Measurements from ENCODE around the gene SFT2D1.

The SFT2D1 gene

DNA sequence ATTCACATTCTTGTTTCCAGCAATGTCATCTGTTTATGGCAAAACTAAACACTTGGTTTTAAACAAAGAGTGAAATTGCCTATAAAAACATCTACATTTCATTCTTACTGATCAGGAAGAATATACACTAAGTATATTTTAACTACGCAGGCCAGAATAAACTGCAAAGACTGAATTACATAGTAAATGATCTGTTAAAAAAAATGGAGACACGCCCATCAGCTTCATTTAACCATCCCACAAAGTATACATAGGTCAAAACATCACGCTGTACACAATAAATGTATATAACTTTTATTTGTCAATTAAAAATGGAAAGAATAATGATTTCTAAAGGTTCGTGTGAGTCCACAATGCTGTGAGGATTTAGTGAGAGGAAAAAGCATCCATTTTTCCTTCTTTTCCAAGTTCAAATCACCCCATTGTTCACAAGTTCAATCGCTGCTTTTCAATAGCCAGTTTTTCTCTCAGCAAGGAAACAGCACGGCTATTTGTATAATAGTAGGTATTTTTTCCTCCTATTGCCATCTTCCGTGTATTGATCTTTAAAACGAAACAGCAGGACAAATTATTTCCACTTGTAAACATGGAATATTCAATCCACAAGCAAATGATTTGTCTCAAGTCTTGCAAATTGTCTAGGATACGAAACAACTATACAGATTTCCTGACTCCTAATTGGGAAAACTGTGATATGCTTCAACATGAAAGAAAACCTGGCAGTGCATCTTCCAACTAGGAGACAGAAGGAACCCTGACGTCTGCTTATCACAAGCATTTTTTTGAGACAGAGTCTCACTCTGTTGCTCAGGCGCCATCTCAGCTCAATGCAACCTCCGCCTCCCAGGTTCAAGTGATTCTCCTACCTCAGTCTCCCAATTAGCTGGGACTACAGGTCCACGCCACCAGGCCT lies 10.6 kb downstream of the SFT2D1 start:
- no peak for DNase-seq

DNA sequence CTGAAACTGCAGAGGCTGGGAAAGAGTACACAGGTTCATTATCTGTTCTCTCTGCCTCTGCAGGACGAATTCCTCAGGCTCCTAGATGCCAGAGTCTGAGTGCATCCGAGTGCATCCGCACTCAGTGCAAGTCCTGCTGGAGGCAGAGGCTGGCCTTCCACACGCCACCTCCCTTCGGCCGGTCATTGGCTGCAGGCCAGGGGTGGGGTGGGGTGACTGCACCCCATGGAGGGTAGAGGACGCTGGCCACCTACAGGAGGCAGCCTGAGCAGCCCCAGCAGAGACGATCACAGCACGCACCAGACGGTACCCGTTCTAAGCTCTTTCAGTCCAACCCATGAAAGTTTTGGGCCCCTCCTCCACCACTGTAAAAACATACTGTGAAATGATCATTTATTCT lies 11.7 kb downstream of the SFT2D1 start:
- DNase-seq = no peak

- no peak for DNase-seq
These were observed 16.8 kb downstream of the SFT2D1 start for GRCh38 chr6:166325383-166326042.

DNA sequence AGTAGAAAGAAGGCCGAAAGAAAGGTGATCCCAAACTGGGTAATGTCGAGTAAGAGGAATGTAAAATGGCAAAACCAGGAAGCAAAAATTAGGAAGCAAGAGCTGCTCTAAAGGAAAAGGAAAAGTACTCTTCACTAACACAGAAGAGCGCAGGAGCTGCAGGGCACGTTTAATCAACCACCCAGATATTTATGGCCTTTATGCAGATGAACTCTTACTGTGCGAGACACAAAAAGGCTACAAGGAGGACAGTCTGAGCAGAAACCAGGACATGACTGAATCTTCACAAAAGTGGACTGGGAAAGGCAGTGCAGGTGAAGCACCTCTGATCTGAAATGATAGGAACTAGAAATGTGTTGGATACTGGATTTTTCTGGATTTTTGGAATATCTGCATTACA lies 18.9 kb downstream of the SFT2D1 start:
- no peak for DNase-seq

GRCh38 chr6:166318649-166319600 lies 23.4 kb downstream of the SFT2D1 start:
- DNase-seq = no peak

GRCh38 chr6:166318227-166318626 lies 24.1 kb downstream of the SFT2D1 start:
- DNase-seq = no peak

- no peak for DNase-seq
These were observed 24.8 kb downstream of the SFT2D1 start for GRCh38 chr6:166317261-166318212.

DNA sequence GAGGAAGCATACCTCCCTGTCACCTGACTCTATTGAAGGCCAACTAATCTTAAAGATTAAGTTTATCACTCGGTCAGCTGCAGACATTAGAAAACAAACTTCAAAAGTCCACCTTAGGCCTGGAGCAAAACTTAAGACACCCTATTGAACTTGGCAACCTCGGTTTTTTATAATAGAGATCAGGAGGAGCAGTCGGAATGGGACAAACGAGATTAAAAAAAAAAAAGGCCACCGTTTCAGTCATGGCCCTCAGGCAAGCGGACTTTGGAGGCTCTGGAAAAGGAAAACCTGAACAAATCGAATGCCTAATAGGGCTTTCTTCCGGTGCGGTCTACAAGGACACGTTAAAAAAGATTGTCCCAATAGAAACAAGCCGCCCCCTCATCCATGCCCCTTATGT lies 26.9 kb downstream of the SFT2D1 start:
- DNase-seq = no peak

DNA sequence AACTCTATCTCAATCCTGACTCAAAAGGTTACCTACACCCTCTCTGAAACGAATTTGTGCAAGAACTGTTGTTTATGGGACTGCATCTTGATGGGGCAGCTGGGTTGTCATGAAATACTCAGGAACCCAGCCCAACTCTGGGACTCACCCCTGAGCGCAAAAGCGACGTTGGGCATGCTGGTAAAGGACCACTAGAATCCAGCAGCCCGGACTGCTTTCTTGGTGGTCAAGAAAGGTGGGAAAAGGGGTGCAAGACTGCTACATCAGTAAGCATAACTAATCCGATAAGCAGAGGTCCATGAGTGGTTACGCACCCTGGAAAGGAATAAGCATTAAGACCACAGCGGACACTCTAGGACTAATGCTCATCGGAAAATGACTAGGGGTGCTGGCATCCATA lies 27.9 kb downstream of the SFT2D1 start:
- no peak for DNase-seq

GRCh38 chr6:166313255-166314070 lies 28.9 kb downstream of the SFT2D1 start:
- no peak for DNase-seq

GRCh38 chr6:166312832-166313231 lies 29.5 kb downstream of the SFT2D1 start:
- DNase-seq = no peak

- no peak for DNase-seq
These were observed 31.7 kb downstream of the SFT2D1 start for GRCh38 chr6:166310634-166311033.

DNA sequence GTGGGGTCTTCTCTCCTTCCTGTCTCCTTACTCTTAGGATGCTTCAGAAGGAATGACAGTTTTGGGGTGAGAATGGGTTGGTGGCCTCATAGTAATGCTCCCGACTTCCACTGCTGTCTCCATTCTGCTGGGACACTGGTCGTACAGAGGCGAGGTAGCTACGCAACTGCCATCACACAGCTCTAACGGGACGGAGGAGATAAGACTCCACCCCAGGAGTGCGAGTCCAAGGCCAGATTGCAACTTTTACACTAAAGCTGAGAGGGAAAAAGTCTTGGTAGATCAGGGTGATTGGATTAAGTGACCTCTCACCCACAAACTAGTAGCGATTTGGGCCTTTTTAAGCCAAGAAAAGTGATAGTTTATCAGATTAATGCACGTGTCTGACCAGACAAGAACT lies 32.4 kb downstream of the SFT2D1 start:
- DNase-seq = no peak

- DNase-seq = peak; percentile 51
These were observed 33.4 kb downstream of the SFT2D1 start for GRCh38 chr6:166308769-166309589.

DNA sequence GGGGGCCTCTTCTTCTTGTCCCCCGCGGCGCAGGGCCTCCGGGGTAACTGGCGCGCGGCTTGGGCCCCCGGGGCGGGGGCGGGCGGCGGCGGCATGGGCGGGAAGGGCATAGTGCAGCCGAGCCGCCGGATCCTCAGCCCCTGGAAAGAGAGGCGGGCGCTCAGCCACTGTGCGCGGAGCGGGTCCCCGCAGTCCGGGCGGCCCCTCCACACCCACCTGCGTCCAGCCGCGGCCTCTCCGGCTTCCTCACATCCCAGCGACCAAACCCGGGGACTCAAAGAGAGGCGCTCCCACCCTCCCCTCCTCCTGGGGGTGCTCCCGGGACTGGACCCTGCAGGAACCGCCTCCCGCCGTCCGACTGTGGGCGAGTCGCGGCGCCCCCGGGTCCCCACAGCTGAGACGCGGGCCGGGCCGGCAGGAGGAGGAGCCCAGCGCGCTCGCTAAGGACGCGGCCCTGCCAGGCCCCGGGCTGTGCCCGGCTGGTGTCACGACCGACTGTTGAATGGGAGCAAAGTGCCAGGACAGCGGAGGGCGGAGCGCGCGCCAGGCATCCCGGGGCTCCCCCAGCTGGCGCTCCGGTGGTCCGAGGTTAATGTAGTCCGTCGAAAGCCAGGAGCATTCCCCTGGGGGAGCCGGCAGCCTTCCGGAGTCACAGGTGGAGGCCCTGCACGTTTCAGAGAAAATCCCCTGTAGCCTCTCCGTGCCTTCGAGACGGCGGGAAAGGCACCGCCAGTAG lies 34.1 kb downstream of the SFT2D1 start, which contains the start of gene PRR18:
PRR18 (minus strand) TSS at position 360 of the 736 bp plus-strand sequence; CDS start at position 110, 250 bp downstream.
- no peak for DNase-seq

DNA sequence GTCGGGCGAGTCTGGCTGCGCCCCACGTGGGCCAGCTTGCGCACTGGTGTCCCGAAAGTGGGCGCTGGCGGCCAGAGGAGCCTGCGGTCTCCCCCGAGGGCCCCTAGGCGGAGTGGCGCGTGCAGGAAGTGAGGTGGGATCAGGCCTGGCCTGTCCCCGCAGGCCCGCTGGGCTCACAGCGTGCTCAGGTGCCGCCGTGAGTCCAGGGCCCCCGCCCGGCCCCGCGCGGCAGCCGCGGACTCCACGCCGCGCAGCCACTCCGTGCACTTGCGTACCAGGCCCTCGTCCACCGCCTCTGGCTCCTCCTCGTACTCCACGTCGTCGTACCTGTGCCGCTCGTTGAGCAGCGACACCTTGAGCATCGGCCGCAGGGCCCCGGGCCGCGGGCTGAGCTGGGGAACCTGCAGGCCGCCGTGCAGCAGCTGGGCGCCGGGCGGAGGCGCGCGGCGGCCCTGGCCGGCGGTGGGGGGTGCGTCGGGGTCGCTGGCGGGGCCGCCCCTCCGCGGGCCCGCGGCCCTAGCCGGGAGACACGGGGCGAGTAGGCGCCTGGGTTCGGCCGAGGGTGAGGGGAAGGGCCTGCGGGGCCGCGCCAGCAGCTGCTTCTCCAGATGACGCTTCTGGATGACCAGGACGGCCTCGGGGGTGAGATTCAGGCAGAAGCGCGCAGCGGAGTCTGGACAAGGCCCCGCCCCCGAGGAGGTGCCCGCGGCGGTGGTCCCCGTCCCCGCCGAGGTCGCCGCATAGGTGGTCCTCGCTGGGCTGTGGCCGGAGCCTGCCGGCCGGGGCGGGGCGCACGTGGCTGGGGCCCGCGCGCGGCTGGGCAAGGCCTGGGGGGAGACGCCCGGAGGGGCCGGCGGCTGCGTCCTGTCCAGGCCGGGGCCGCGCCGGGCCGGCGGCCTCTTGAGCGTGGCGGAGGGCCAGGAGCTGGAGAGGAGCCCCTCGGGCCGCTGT lies 35.0 kb downstream of the SFT2D1 start:
- no peak for DNase-seq

DNA sequence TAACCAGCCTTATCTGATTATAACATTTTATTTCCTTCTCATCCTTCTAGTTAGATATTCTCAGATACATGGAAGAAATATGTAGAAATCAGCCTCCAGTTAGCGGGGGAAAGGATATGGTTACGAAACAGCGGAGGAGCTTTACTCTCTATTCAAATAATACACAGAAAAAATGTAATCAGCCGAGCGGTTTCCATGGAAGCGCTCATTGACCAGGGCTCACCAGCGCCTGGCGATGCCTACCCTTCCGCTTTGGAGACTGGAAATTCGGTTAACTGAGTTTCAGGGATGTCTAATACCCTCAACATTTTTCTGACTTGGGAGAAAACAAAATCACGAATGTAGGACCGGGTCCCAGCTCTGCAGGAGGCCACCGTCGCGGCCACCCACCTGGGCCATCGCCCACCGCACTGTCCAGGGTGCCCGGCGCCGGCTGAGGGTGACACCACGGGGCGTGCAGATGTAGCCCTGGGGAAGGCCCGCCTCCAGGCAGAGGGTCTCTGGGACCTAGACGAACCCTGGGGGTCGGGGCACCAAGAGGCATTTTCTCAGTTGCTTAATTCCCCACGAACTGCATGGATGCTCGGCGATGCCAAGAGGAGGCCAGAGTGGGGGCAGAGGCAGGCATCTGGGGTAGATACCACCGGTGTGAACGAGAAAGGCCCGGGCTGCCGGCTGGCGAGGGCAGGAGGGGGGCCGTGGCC lies 35.8 kb downstream of the SFT2D1 start:
- no peak for DNase-seq

Measured in NCI-H2029 (cell line).